ENCODE results near the gene WDR1.

DNA sequence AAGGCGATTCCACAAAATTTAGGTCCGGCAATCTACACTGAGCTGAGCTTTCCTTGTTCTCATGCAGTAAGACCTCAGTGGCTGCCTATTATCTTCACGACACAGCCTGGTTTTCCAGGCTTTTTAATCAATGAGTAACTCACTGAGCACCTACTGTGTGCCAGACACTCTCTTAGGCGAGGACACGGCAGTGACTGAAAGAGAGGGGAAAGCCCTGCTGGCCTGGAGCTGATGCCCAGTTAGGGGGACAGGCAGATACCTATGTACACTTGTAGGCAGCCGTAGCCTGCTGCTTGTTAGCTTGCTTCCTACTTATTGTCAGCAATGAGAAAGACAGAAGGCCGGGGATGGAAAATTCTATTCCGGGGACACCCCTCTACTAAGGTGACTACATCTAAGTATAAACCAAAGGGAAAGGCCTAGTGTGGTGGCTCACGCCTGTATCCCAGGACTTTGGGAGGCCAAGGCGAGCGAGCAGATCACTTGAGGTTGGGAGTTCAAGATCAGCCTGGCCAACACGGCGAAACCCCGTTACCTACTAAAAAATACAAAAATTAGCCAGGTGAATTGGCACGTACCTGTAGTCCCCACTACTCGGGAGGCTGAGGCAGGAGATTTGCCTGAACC, 3.8 kb downstream of the WDR1 start:
- TF ChIP-seq EZH2phosphoT487 (IDR thresholded peaks at IDR 0.05; ENCODE audit: borderline replicate concordance, low read length) (no peak), CTCF (IDR thresholded peaks at IDR 0.05; ENCODE audit: low read depth, low read length, poor library complexity, severe bottlenecking) (no peak)

Data from DOHH2 (cell line).